Stimulated activated naive CD4-positive, alpha-beta T cell treated with Interleukin-2 at 50 U/mL for 16 hours (primary cell): Measurements from ENCODE around the gene TRAF3IP1.
"Not testable (repeated sequence)": the region's sequence is repeated elsewhere in the genome, so short reads cannot be mapped to it uniquely, and the experiment has no call there.

Experiments used
- DNase-seq: peaks from one replicate; lab custom pipeline; 2025; lab: John Stamatoyannopoulos, UW

Gene TRAF3IP1

GRCh38 chr2:238427435-238428162 is 107.3 kb downstream of the TRAF3IP1 start:
- no peak for DNase-seq

- DNase-seq, result no peak
Measured at GRCh38 chr2:238428866-238429265, 108.5 kb downstream of the TRAF3IP1 start.

- no peak for DNase-seq
Measured at GRCh38 chr2:238430781-238431180, 110.5 kb downstream of the TRAF3IP1 start.

- DNase-seq, result no peak
Measured at GRCh38 chr2:238431456-238431855, 111.1 kb downstream of the TRAF3IP1 start.

GRCh38 chr2:238433300-238433915 is 113.1 kb downstream of the TRAF3IP1 start:
- no peak for DNase-seq

- DNase-seq, result no peak
Measured at GRCh38 chr2:238433941-238434845, 113.9 kb downstream of the TRAF3IP1 start.

GRCh38 chr2:238434846-238435751 is 114.8 kb downstream of the TRAF3IP1 start:
- DNase-seq, result no peak

- DNase-seq, result no peak
Measured at GRCh38 chr2:238435752-238436096, 115.4 kb downstream of the TRAF3IP1 start.

- DNase-seq, result peak; percentile 73
Measured at GRCh38 chr2:238438856-238439849, 118.8 kb downstream of the TRAF3IP1 start.

GRCh38 chr2:238439917-238440316 is 119.6 kb downstream of the TRAF3IP1 start:
- no peak for DNase-seq

- DNase-seq, result no peak
Measured at GRCh38 chr2:238440331-238440730, 120.0 kb downstream of the TRAF3IP1 start.

GRCh38 chr2:238440767-238441166 is 120.4 kb downstream of the TRAF3IP1 start:
- no peak for DNase-seq

- DNase-seq, result no peak
Measured at GRCh38 chr2:238441262-238442114, 121.2 kb downstream of the TRAF3IP1 start.

- DNase-seq, result not testable (repeated sequence)
Measured at GRCh38 chr2:238442257-238442656, 121.9 kb downstream of the TRAF3IP1 start.

GRCh38 chr2:238444242-238444641 is 123.9 kb downstream of the TRAF3IP1 start:
- no peak for DNase-seq

GRCh38 chr2:238445409-238446190 is 125.3 kb downstream of the TRAF3IP1 start:
- no peak for DNase-seq

- DNase-seq, result no peak
Measured at GRCh38 chr2:238446371-238446770, 126.1 kb downstream of the TRAF3IP1 start.
